NCI-H82 (cell line): ENCODE measurements around the gene VSIR.

Experiments
- DNase-seq: peaks from one replicate; lab custom pipeline; 2025; lab: John Stamatoyannopoulos, UW

The VSIR gene

GRCh38 chr10:71747039-71747531 lies 26.2 kb downstream of the VSIR start:
- no peak for DNase-seq

DNA sequence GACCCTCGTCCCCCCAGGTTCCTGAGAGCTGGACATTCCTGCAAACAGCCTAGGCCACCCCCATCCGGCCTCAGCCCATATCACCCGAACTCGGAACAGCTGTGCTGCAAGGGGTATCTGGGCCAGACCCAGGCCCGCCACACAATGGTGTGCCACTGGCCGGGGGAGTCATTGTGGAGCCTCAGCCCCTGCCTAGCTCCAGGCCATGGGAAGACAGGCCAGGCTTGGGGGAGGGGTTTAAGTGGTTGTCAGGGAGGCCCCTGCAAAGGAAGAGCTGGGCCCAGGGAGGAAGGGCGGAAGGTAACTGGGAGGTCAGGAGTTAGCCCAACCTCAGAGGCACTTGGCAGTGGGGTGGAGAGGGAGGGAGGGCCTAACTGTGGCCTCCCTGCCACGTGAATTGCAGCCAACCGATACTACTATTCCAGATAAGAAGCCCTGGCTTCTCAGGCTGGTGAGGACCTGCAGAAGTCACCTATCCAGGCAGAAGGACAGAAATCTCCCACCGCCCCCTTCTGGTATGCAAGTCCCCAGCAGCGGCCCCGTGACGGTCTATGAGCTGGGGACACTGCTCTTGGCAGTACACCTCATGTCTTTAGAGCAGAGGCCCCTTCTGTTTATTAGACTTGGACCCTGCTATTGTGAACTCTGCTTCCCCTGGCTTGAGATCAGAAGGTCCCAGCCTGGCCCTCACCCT lies 26.8 kb downstream of the VSIR start:
- peak; percentile 12 for DNase-seq

DNA sequence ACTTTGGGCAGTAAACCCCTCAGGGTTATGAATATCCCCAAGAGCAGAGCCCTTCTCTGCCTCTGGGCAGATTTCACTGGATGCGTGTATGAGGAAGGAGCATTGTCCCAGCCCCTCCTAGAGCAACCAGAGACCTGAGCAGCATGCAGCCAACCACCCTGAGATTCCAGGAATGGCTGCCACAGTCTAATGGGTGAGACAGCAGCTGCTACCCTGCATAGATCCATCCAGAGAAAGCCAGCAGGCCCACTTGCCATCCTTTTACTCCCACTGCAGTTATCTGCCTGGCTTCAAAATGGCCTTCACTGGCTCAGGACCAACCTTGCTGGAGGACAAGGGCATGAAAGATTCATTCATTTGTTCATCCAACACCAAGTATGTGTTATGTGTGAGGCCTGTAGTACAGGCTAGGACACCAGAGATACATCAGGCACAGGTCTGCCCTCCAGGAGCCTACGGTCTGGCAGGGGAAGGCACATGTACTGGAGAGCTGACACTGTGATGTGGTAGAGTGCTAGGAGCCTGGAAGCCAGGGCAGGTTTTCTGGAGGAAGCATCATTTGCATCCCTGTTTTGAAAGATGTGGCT lies 27.6 kb downstream of the VSIR start:
- DNase-seq = no peak

DNA sequence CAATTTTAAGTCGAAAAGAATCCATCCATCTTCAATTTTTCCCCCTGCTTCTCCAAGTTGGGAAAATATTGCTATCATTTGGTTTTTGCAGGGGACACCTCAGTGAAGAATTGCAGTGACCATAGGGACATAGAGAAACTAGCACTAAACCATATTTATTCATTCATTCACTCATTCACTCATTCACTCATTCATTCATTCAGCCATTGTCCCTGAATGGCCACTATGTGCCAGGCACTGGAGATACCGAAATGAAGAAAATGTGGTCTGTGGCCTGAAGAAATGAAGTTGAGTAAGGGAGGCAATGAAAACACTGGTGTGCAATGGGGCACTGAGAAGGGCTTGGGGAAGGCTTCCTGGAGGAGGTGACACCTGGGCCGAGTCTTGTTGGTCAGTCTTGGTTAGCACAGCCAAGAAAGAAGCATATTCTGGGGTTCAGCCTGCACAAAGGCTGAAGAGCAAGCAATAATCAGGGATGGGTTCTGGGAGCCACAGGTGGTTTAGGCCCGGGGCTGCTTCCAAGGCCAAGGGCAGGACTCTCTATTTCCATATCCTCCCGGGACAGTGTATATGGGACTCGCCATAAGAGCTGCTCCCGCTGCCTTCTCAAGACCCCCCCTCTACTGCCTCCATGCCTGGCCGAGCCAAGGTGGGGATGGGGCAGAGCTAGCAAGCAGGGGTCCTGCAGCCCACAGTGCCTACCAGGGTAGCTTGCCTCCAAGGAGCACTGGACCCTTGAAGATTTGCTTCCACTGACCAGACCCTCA lies 28.2 kb downstream of the VSIR start:
- DNase-seq = no peak

GRCh38 chr10:71743866-71744265 lies 29.5 kb downstream of the VSIR start:
- DNase-seq = no peak

DNA sequence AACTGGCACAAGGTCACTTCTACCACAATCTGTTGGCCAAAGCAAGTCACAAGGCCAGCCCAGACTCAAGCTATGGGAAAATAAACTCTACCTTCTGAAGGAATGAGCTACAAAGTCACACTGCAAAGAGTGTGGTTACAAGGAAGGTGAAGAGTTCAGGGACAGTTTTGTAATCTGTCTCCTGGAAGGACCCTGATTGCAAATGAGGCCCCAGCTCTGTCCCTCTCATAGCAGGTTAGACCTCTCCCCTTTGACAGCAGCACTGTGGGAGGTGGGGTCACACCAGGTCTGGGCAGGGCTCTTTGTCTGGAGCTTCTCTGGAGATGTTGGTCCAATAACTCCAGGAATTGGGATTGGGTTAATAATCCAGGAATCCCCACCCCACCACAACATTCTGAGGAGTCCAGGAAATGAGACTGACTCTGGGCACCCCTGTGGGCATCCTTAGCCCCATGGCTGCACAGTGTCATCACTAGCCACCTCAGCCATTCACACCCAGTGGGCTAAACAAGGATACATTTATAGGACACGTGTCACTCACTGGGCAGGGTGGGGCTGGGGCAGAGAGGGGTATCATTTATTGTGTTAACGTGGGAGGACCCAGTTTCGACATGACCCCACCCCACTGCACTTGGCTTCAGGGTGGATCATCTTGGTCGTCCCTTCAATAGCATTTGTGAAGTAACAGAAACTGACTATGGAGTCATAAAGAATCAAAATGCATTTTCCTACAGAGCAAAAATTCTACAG lies 30.1 kb downstream of the VSIR start:
- DNase-seq = no peak

GRCh38 chr10:71742301-71743088 lies 30.8 kb downstream of the VSIR start:
- no peak for DNase-seq

GRCh38 chr10:71741671-71742070 lies 31.6 kb downstream of the VSIR start:
- DNase-seq = no peak

DNA sequence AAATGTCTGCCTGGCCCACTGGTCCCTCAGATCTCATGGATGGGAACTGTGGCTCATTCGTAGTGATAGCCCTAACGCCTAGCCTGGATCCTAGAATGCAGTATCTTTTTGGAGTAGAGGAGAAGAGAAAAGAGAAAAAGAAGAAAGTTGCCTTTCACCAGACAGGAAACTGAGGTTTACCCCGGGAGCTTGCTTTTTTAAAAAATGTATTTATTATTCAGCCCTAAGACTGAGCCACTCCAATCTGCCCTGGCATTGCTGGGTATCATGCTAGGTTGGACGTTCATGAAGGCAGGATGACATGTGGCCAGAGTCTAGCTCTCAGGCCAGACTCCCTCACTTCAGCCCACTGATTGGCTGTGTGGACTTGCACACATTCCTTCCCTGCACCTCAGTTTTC lies 32.3 kb downstream of the VSIR start:
- DNase-seq = no peak

- no peak for DNase-seq
Observed at GRCh38 chr10:71740069-71740653, 33.2 kb downstream of the VSIR start.

DNA sequence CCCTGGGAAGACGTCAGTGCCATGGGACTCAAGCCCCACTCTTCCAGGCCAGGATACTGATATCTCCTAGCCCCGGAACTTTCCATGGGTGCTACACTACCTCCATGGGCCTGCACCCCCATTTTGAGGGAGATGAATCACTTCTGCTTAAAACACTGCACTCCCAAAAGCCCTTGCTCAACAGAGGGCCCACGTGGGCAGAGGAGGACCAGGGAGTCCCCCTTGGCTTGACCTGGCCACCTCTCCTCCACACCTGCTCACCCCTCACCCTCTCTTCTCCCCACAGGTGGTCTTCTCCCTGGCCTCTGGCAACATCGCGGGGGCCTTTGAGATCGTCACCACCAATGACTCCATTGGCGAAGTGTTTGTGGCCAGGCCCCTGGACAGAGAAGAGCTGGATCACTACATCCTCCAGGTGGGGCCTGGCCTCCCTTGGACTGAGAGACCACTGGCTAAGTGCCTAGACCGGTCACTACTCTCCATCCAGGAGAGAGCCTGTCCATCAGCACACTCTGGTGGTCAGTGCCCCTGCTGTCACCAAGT lies 33.9 kb downstream of the VSIR start:
- no peak for DNase-seq

GRCh38 chr10:71737834-71738197 lies 35.5 kb downstream of the VSIR start:
- no peak for DNase-seq

GRCh38 chr10:71737001-71737833 lies 36.1 kb downstream of the VSIR start:
- no peak for DNase-seq

- DNase-seq = no peak
Observed at GRCh38 chr10:71736570-71736952, 36.8 kb downstream of the VSIR start.

- no peak for DNase-seq
Observed at GRCh38 chr10:71735709-71736569, 37.4 kb downstream of the VSIR start.

GRCh38 chr10:71734797-71735196 lies 38.5 kb downstream of the VSIR start:
- DNase-seq = no peak

- no peak for DNase-seq
Observed at GRCh38 chr10:71731791-71732190, 41.5 kb downstream of the VSIR start.

- peak; percentile 25 for DNase-seq
Observed at GRCh38 chr10:71729161-71729636, 44.1 kb downstream of the VSIR start.
